H9 (cell line): ENCODE results near the gene ATP5PB. TPM values are rescaled to one million over a fixed set of nuclear protein-coding genes. Genes with fewer than 3 reads are reported as not detected.

Experiments
- DNase-seq: peaks from one replicate; pipeline ENCODE4 v3.0.0-alpha.2; 2017
- H2AFZ ChIP-seq: one replicate; pipeline ENCODE4 v1.6.1; 2013; ENCODE audit warnings: mild to moderate bottlenecking, low read length, control low read depth, moderate library complexity
- H2AK5ac ChIP-seq: 2 replicates; pipeline ENCODE4 v1.6.1; 2013; ENCODE audit warnings: low read length, control low read depth, mixed read lengths; ENCODE audit not compliant: insufficient read length
- H2BK120ac ChIP-seq: one replicate; pipeline ENCODE4 v1.6.1; 2013; ENCODE audit warnings: low read depth, mild to moderate bottlenecking, low read length, control low read depth, inconsistent platforms; ENCODE audit not compliant: poor library complexity, severe bottlenecking
- H2BK12ac ChIP-seq: 2 replicates; pipeline ENCODE4 v1.6.1; 2013; ENCODE audit warnings: low read length, control low read depth, mixed read lengths, low read depth; ENCODE audit not compliant: insufficient read length
- H2BK15ac ChIP-seq: 2 replicates; pipeline ENCODE4 v1.6.1; 2013; ENCODE audit warnings: low read depth, low read length, control low read depth
- H2BK20ac ChIP-seq: one replicate; pipeline ENCODE4 v1.6.1; 2013; ENCODE audit warnings: low read depth, mild to moderate bottlenecking, low read length, control low read depth, inconsistent platforms; ENCODE audit not compliant: poor library complexity, severe bottlenecking
- H2BK5ac ChIP-seq: 2 replicates; pipeline ENCODE4 v1.6.1; 2013; ENCODE audit warnings: low read length, control low read depth, mixed read lengths; ENCODE audit not compliant: insufficient read length
- H3K14ac ChIP-seq: 2 replicates; pipeline ENCODE4 v1.6.1; 2013; ENCODE audit warnings: low read length, control low read depth; ENCODE audit not compliant: insufficient read depth
- H3K18ac ChIP-seq: 2 replicates; pipeline ENCODE4 v1.6.1; 2013; ENCODE audit warnings: low read depth, mild to moderate bottlenecking, mixed read lengths, low read length, control low read depth; ENCODE audit not compliant: insufficient read length
- H3K23ac ChIP-seq: 2 replicates; pipeline ENCODE4 v1.6.1; 2013; ENCODE audit warnings: low read length, control low read depth, mixed read lengths, low read depth; ENCODE audit not compliant: insufficient read length
- H3K23me2 ChIP-seq: 2 replicates; pipeline ENCODE4 v1.6.1; 2013; ENCODE audit warnings: low read depth, mild to moderate bottlenecking, mixed read lengths, low read length, control low read depth; ENCODE audit not compliant: insufficient read length, poor library complexity, severe bottlenecking
- H3K27ac ChIP-seq: 2 replicates; pipeline ENCODE4 v1.5.1; 2013; ENCODE audit warnings: low read length, control low read depth, mixed read lengths, low read depth; ENCODE audit not compliant: insufficient read length
- H3K27me3 ChIP-seq: 2 replicates; pipeline ENCODE4 v1.6.1; 2013; ENCODE audit warnings: low read length, control low read depth, inconsistent platforms; ENCODE audit not compliant: insufficient read depth
- H3K4ac ChIP-seq: 2 replicates; pipeline ENCODE4 v1.6.1; 2013; ENCODE audit warnings: low read depth, mild to moderate bottlenecking, control low read depth, inconsistent platforms, low read length, moderate library complexity
- H3K4me1 ChIP-seq: 2 replicates; pipeline ENCODE4 v1.6.1; 2013; ENCODE audit warnings: low read length, control low read depth, inconsistent platforms; ENCODE audit not compliant: insufficient read depth
- H3K4me2 ChIP-seq: 2 replicates; pipeline ENCODE4 v1.6.1; 2013; ENCODE audit warnings: low read length, control low read depth, mixed read lengths; ENCODE audit not compliant: insufficient read length, insufficient read depth
- H3K56ac ChIP-seq: 2 replicates; pipeline ENCODE4 v1.6.1; 2013; ENCODE audit warnings: low read depth, mild to moderate bottlenecking, mixed read lengths, low read length, control low read depth; ENCODE audit not compliant: insufficient read length
- H3K79me1 ChIP-seq: 2 replicates; pipeline ENCODE4 v1.6.1; 2013; ENCODE audit warnings: low read depth, mild to moderate bottlenecking, moderate library complexity, low read length, control low read depth, inconsistent platforms; ENCODE audit not compliant: insufficient read depth, poor library complexity, severe bottlenecking
- H3K79me2 ChIP-seq: 2 replicates; pipeline ENCODE4 v1.6.1; 2013; ENCODE audit warnings: low read length, control low read depth, inconsistent platforms; ENCODE audit not compliant: insufficient read depth
- H3K9ac ChIP-seq: 2 replicates; pipeline ENCODE4 v1.6.1; 2013; ENCODE audit warnings: low read length, control low read depth, mixed read lengths; ENCODE audit not compliant: insufficient read length; ENCODE audit errors: extremely low read depth
- H3K9me3 ChIP-seq: one replicate; pipeline ENCODE4 v1.6.1; 2013; ENCODE audit warnings: low read depth, low read length, inconsistent platforms; ENCODE audit not compliant: control insufficient read depth
- H3T11ph ChIP-seq: one replicate; pipeline ENCODE4 v1.6.1; 2013; ENCODE audit warnings: mild to moderate bottlenecking, low read length, control low read depth, inconsistent platforms
- H4K20me1 ChIP-seq: one replicate; pipeline ENCODE4 v1.6.1; 2013; ENCODE audit not compliant: control insufficient read depth, insufficient read length, insufficient read depth
- H4K5ac ChIP-seq: 2 replicates; pipeline ENCODE4 v1.6.1; 2013; ENCODE audit warnings: low read depth, mild to moderate bottlenecking, mixed read lengths, low read length, control low read depth; ENCODE audit not compliant: insufficient read length
- H4K8ac ChIP-seq: replicated peaks from 2 replicates; pipeline ENCODE4 v1.6.1; 2013; ENCODE audit warnings: low read length, control low read depth, mixed read lengths, low read depth; ENCODE audit not compliant: insufficient read length
- H4K91ac ChIP-seq: 2 replicates; pipeline ENCODE4 v1.6.1; 2013; ENCODE audit warnings: low read depth, mild to moderate bottlenecking, moderate library complexity, mixed read lengths, low read length, control low read depth; ENCODE audit not compliant: insufficient read length
- H3K27ac Mint-ChIP-seq, 3 experiments: 2 replicates in 2 of 3; 3 replicates in 1 of 3; pipeline ENCODE4 v1.8.0; 2020 to 2021; ENCODE audit warnings: mixed read lengths in 3 of 3, mild to moderate bottlenecking in 1 of 3, moderate library complexity in 1 of 3
- H3K27me3 Mint-ChIP-seq: 2 replicates; pipeline ENCODE4 v1.8.0; 2021; ENCODE audit warnings: low read depth, mild to moderate bottlenecking, moderate library complexity, mixed read lengths
- H3K36me3 Mint-ChIP-seq, 3 experiments: 2 replicates in 2 of 3; 3 replicates in 1 of 3; pipeline ENCODE4 v1.8.0; 2020 to 2021; ENCODE audit warnings: low read depth in 3 of 3, mixed read lengths in 3 of 3; ENCODE audit not compliant: insufficient read depth in 1 of 3
- H3K4me1 Mint-ChIP-seq, 2 experiments: 2 replicates each; pipeline ENCODE4 v1.8.0; 2020; ENCODE audit warnings: mixed read lengths in 2 of 2
- H3K4me3 Mint-ChIP-seq, 2 experiments: 2 replicates in 1 of 2; 3 replicates in 1 of 2; pipeline ENCODE4 v1.8.0; 2020 to 2021; ENCODE audit warnings: mild to moderate bottlenecking in 2 of 2, mixed read lengths in 2 of 2, moderate library complexity in 1 of 2
- H3K9me3 Mint-ChIP-seq, 2 experiments: 2 replicates in 1 of 2; 3 replicates in 1 of 2; pipeline ENCODE4 v1.8.0; 2020; ENCODE audit warnings: mild to moderate bottlenecking in 2 of 2, mixed read lengths in 2 of 2, moderate library complexity in 1 of 2
- CTCF ChIP-seq: fragments of 200-600 bp; sonication (generic); conservative IDR thresholded peaks from 3 replicates; pipeline ENCODE4 v1.8.0; 2021; ENCODE audit warnings: antibody characterized with exemption, mild to moderate bottlenecking
- WGBS: extraction: QIAGEN DNeasy Blood & Tissue Kit; methylation state at CpG from one replicate; pipeline ENCODE4 v1.1.7; 2013; ENCODE audit warnings: missing lambda C conversion rate, low lambda C conversion rate, mixed read lengths; ENCODE audit not compliant: insufficient read length; ENCODE audit errors: extremely low coverage; 5-methylcytosine and 5-hydroxymethylcytosine counted together
- total RNA-seq: library from RNA; stranded (reverse); gene quantifications from 2 replicates; pipeline ENCODE4 v1.2.1, GENCODE V29; 2021

ATP5PB gene
- total RNA-seq, 1 experiment from 2014 or later: 250 TPM

- Histone ChIP-seq H3K56ac (no peak overlapping the region), H3K4me2 (no peak overlapping the region), H3K18ac (no peak overlapping the region), H3K4me1 (no peaks in the 10 kb centered on the region), H3K9ac (no peak overlapping the region), H2BK120ac (no peak overlapping the region), H3K27me3 (no peaks in the 10 kb centered on the region), H2AK5ac (no peak overlapping the region), H3K79me2 (no peaks in the 10 kb centered on the region), H3K4ac (no peak overlapping the region), H3K27ac (no peak overlapping the region), H3K23ac (no peak overlapping the region), H2AFZ (no peak overlapping the region), H2BK12ac (no peak overlapping the region), H4K5ac (no peak overlapping the region), H4K8ac (no peak overlapping the region), H2BK20ac (no peak overlapping the region), H2BK15ac (no peak overlapping the region), H2BK5ac (no peak overlapping the region), H3K9me3 (no peaks in the 10 kb centered on the region), H4K20me1 (no peaks in the 10 kb centered on the region), H3K14ac (no peak overlapping the region), H3K23me2 (no peaks in the 10 kb centered on the region), H3T11ph (no peak overlapping the region), H3K79me1 (no peaks in the 10 kb centered on the region), H4K91ac (no peak overlapping the region)
- Mint-ChIP-seq H3K27ac (no peak overlapping the region), H3K4me3 (no peak overlapping the region), H3K9me3 (no peaks in the 10 kb centered on the region), H3K36me3 (peaks cover 12 to 46% (median 32%) of the 10 kb centered on the region in 3 experiments; a peak in 6 of 7 replicates), H3K4me1 (no peaks in the 10 kb centered on the region), H3K27me3 (no peaks in the 10 kb centered on the region)
- no CpG with 5 or more reads among the region's 6 CpGs for WGBS
- DNase-seq: no peak
- no peak for TF ChIP-seq CTCF
These were observed 12.5 kb downstream of the ATP5PB start for GRCh38 chr1:111461765-111462164.
